ENCODE measurements around the gene CCR7.
"Not testable (repeated sequence)": the region's sequence is repeated elsewhere in the genome, so short reads cannot be mapped to it uniquely, and the experiment has no call there.

CCR7 gene

GRCh38 chr17:40597156-40597555, 31.9 kb upstream of the CCR7 start:
- DNase-seq (ENCODE audit: low spot score) = no peak
- TF ChIP-seq CTCF (IDR thresholded peaks at IDR 0.05; ENCODE audit: extremely low read depth, insufficient read depth, missing control alignments) = no peak
- in situ Hi-C loops (cut with MboI; ENCODE audit: low pct_unique_long_range_greater_than_20kb, low sequenced_read_pairs, unreplicated experiment) = no loop called here

- no peak for DNase-seq (ENCODE audit: low spot score)
- in situ Hi-C loops (cut with MboI; ENCODE audit: low pct_unique_long_range_greater_than_20kb, low sequenced_read_pairs, unreplicated experiment) = no loop called here
- no peak for TF ChIP-seq CTCF (IDR thresholded peaks at IDR 0.05; ENCODE audit: extremely low read depth, insufficient read depth, missing control alignments)
These were observed 31.1 kb upstream of the CCR7 start for GRCh38 chr17:40596261-40596919.

DNA sequence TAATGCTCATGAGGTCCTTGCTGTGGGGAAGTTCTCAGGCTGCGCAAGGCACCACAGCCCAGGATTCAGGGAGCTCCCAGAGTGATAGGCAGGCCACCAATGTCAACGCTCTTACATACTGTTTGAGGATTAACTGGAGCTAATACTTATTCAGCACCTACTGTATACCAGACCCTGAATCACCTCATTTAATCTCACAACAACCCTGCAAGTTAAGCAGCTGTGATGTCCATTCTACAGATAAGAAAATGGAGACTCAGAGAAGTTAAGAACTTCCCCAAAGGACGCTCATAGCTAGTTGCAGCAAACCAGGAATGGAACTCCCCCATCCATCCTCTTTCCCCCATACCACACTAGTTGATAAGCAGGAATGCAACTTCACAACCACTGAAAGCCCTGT, 25.5 kb upstream of the CCR7 start:
- no peak for TF ChIP-seq CTCF (IDR thresholded peaks at IDR 0.05; ENCODE audit: extremely low read depth, insufficient read depth, missing control alignments)
- in situ Hi-C loops (cut with MboI; ENCODE audit: low pct_unique_long_range_greater_than_20kb, low sequenced_read_pairs, unreplicated experiment) = no loop called here
- no peak for DNase-seq (ENCODE audit: low spot score)

GRCh38 chr17:40588552-40588951, 23.3 kb upstream of the CCR7 start:
- in situ Hi-C loops (cut with MboI; ENCODE audit: low pct_unique_long_range_greater_than_20kb, low sequenced_read_pairs, unreplicated experiment) = no loop called here
- no peak for DNase-seq (ENCODE audit: low spot score)
- TF ChIP-seq CTCF (IDR thresholded peaks at IDR 0.05; ENCODE audit: extremely low read depth, insufficient read depth, missing control alignments) = no peak

GRCh38 chr17:40586264-40586663, 21.0 kb upstream of the CCR7 start:
- in situ Hi-C loops (cut with MboI; ENCODE audit: low pct_unique_long_range_greater_than_20kb, low sequenced_read_pairs, unreplicated experiment); DNase-seq (ENCODE audit: low spot score): not testable (repeated sequence)

- DNase-seq (ENCODE audit: low spot score); in situ Hi-C loops (cut with MboI; ENCODE audit: low pct_unique_long_range_greater_than_20kb, low sequenced_read_pairs, unreplicated experiment): not testable (repeated sequence)
These were observed 19.7 kb upstream of the CCR7 start for GRCh38 chr17:40584950-40585349.

- in situ Hi-C loops (cut with MboI; ENCODE audit: low pct_unique_long_range_greater_than_20kb, low sequenced_read_pairs, unreplicated experiment) = no loop called here
- no peak for TF ChIP-seq CTCF (IDR thresholded peaks at IDR 0.05; ENCODE audit: extremely low read depth, insufficient read depth, missing control alignments)
- DNase-seq (ENCODE audit: low spot score) = no peak
These were observed 17.1 kb upstream of the CCR7 start for GRCh38 chr17:40582328-40582901.

DNA sequence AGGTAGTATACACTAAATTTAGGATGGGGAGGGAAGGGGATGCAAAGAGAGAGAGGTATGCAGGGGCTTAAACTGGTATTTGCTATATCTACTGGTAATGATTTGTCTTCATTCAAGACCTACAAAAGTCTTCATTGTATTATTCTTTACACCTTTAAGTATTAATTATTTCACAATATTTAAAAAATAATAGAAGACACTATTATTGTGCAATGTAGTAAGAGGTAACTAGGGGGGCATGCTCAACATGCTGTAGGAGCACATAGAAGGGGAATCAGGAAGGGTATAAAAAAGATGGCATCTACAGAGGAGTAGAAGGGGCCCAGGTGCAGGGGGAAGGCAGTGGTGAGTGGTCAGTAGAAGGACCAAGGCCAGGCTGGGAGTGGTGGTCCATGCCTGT, 14.9 kb upstream of the CCR7 start:
- in situ Hi-C loops (cut with MboI; ENCODE audit: low pct_unique_long_range_greater_than_20kb, low sequenced_read_pairs, unreplicated experiment) = no loop called here

More for the DNA sequence above, 14.9 kb upstream of the CCR7 start:
- no peak for TF ChIP-seq CTCF (IDR thresholded peaks at IDR 0.05; ENCODE audit: extremely low read depth, insufficient read depth, missing control alignments)
- no peak for DNase-seq (ENCODE audit: low spot score)
